BE2C (cell line): Measurements from ENCODE around the gene LASP1NB.

Source experiments
- DNase-seq: peaks from one replicate; pipeline ENCODE4 v3.0.0-alpha.2; 2020
- H3K27me3 ChIP-seq: fragments of 250-450 bp; sonication (Bioruptor Pico); 2 replicates; pipeline ENCODE4 v1.5.1; 2020; ENCODE audit warnings: mild to moderate bottlenecking
- H3K36me3 ChIP-seq: fragments of 250-450 bp; sonication (Bioruptor Pico); 2 replicates; pipeline ENCODE4 v1.5.1; 2020; ENCODE audit warnings: mild to moderate bottlenecking
- H3K4me1 ChIP-seq: fragments of 250-450 bp; sonication (Bioruptor Pico); 2 replicates; pipeline ENCODE4 v1.5.1; 2020
- H3K4me3 ChIP-seq: 2 replicates; pipeline ENCODE4 v1.5.1; 2011; ENCODE audit warnings: low read depth, low read length
- H3K9me3 ChIP-seq: fragments of 250-450 bp; sonication (Bioruptor Pico); 2 replicates; pipeline ENCODE4 v1.5.1; 2020
- TF ChIP-seq, protein P1 (sequence below): IDR thresholded peaks from 2 replicates; pipeline ENCODE4 v1.5.1; 2012; ENCODE audit warnings: mild to moderate bottlenecking, low read depth, low read length

The LASP1NB gene

GRCh38 chr17:38918129-38918913, 7.1 kb upstream of the LASP1NB start:
- TF ChIP-seq, protein P1, sequence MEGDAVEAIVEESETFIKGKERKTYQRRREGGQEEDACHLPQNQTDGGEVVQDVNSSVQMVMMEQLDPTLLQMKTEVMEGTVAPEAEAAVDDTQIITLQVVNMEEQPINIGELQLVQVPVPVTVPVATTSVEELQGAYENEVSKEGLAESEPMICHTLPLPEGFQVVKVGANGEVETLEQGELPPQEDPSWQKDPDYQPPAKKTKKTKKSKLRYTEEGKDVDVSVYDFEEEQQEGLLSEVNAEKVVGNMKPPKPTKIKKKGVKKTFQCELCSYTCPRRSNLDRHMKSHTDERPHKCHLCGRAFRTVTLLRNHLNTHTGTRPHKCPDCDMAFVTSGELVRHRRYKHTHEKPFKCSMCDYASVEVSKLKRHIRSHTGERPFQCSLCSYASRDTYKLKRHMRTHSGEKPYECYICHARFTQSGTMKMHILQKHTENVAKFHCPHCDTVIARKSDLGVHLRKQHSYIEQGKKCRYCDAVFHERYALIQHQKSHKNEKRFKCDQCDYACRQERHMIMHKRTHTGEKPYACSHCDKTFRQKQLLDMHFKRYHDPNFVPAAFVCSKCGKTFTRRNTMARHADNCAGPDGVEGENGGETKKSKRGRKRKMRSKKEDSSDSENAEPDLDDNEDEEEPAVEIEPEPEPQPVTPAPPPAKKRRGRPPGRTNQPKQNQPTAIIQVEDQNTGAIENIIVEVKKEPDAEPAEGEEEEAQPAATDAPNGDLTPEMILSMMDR = no peak
- DNase-seq = no peak
- H3K36me3 ChIP-seq = peaks cover 3% of the 10 kb centered on the region; the same call in 1 of the 2 replicates
- no peaks in the 10 kb centered on the region for H3K9me3 ChIP-seq
- H3K4me1 ChIP-seq = peaks cover 30% of the 10 kb centered on the region
- no peak overlapping the region for H3K4me3 ChIP-seq
- no peaks in the 10 kb centered on the region for H3K27me3 ChIP-seq

- Histone ChIP-seq H3K36me3 (peaks cover 3% of the 10 kb centered on the region; the same call in 1 of the 2 replicates), H3K4me1 (peaks cover 30% of the 10 kb centered on the region), H3K4me3 (no peak overlapping the region), H3K27me3 (no peaks in the 10 kb centered on the region), H3K9me3 (no peaks in the 10 kb centered on the region)
- DNase-seq = no peak
- TF ChIP-seq, protein P1 = no peak
These were observed 6.5 kb upstream of the LASP1NB start for GRCh38 chr17:38918916-38919315.

GRCh38 chr17:38919316-38920078, 5.9 kb upstream of the LASP1NB start:
- Histone ChIP-seq H3K36me3 (peaks cover 3% of the 10 kb centered on the region; the same call in 1 of the 2 replicates), H3K9me3 (no peaks in the 10 kb centered on the region), H3K4me3 (no peak overlapping the region), H3K4me1 (peaks cover 24% of the 10 kb centered on the region), H3K27me3 (no peaks in the 10 kb centered on the region)
- TF ChIP-seq, protein P1 = no peak
- DNase-seq = no peak

DNA sequence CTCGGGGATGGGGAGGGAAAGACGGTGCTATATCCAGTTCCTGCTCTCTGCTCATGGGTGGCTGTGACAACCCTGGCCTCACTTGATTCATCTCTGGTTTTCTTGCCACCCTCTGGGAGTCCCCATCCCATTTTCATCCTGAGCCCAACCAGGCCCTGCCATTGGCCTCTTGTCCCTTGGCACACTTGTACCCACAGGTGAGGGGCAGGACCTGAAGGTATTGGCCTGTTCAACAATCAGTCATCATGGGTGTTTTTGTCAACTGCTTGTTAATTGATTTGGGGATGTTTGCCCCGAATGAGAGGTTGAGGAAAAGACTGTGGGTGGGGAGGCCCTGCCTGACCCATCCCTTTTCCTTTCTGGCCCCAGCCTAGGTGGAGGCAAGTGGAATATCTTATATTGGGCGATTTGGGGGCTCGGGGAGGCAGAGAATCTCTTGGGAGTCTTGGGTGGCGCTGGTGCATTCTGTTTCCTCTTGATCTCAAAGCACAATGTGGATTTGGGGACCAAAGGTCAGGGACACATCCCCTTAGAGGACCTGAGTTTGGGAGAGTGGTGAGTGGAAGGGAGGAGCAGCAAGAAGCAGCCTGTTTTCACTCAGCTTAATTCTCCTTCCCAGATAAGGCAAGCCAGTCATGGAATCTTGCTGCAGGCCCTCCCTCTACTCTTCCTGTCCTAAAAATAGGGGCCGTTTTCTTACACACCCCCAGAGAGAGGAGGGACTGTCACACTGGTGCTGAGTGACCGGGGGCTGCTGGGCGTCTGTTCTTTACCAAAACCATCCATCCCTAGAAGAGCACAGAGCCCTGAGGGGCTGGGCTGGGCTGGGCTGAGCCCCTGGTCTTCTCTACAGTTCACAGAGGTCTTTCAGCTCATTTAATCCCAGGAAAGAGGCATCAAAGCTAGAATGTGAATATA, 4.8 kb upstream of the LASP1NB start:
- TF ChIP-seq, protein P1 = no peak
- no peak overlapping the region for H3K4me3 ChIP-seq
- no peaks in the 10 kb centered on the region for H3K9me3 ChIP-seq
- H3K4me1 ChIP-seq = peaks cover 13% of the 10 kb centered on the region
- H3K27me3 ChIP-seq = no peaks in the 10 kb centered on the region
- DNase-seq = no peak
- H3K36me3 ChIP-seq = 0 out of 2 replicates have a peak, but pooled peaks cover under 1% of the 10 kb centered on the region

DNA sequence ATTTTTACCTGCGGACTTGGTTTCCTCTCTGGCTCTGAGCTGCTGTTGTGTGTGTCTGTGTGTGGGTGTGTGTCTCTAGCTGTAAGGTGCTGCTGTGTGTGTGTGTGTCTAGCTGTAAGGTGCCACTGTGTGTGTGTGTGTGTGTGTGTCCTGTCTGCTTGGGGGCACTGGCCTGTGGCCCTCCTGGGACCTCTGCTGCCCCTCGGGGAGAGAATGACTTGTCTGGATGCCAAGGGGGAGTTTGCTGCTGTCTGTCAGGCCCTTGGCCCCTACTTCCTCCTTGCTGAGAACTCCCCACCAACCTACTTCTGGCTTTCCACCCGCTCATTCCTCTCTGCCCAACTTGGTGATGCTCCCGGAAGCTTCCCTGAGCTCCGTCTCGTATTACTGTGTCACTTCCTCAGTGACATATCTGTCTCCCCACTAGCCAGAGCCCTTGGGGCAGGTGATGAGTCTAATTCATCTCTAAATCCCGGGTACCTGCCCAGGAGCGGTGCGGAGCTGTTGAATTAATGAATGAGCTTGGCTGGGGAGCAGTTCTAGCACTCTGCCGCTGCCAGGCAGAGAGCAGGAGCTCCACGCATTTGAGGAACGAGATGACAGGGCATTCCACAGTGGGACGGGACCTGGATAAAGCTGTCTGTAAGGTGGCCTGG, 3.5 kb upstream of the LASP1NB start:
- Histone ChIP-seq H3K4me3 (no peak overlapping the region), H3K9me3 (no peaks in the 10 kb centered on the region), H3K4me1 (peaks cover 13% of the 10 kb centered on the region), H3K36me3 (no peaks in the 10 kb centered on the region), H3K27me3 (no peaks in the 10 kb centered on the region)
- TF ChIP-seq, protein P1 = no peak
- no peak for DNase-seq
